Mucosa of descending colon (tissue), 3 donors: ENCODE data around the gene LRRC8D. TPM values are rescaled to one million over a fixed set of nuclear protein-coding genes. Genes with fewer than 3 reads are reported as not detected.
"Not testable (repeated sequence)": the region's sequence is repeated elsewhere in the genome, so short reads cannot be mapped to it uniquely, and the experiment has no call there.

ENCODE experiments used
- ATAC-seq: fragments of 200-7000 bp; cut with Tn5 transposase; one replicate; pipeline ENCODE4 v1.9.1; 2020; ENCODE audit warnings: mild to moderate bottlenecking, moderate library complexity
- DNase-seq, 3 donors: peaks; one replicate each; pipeline ENCODE4 v3.0.0-alpha.2; 2020
- H3K36me3 ChIP-seq: fragments of 200-600 bp; one replicate; pipeline ENCODE4 v1.8.0; 2021; ENCODE audit warnings: low read depth, mild to moderate bottlenecking
- H3K4me1 ChIP-seq: fragments of 200-600 bp; one replicate; pipeline ENCODE4 v1.8.0; 2021; ENCODE audit warnings: low read depth, mild to moderate bottlenecking
- H3K4me3 ChIP-seq: fragments of 200-600 bp; one replicate; pipeline ENCODE4 v1.8.0; 2021; ENCODE audit warnings: mild to moderate bottlenecking
- H3K9me3 ChIP-seq: fragments of 200-600 bp; one replicate; pipeline ENCODE4 v1.8.0; 2021; ENCODE audit warnings: mild to moderate bottlenecking
- intact Hi-C, 2 donors: fragments of 100-400 bp; cut with DNase I in 1 of 2; cut with micrococcal nuclease in 1 of 2; formaldehyde crosslinking; loops; one replicate each; pipeline versions ENCODE4 v1.11.0 to v1.11.1; 2022; cut with DNase I, micrococcal nuclease
- total RNA-seq, 3 donors: library from RNA; stranded (reverse); fragmentation: NEBNext Ultra II Directional in 2 of 3; extraction: Animal tissue kit (Norgen Biotek cat#: 25700) in 2 of 3; gene quantifications; one replicate each; pipeline versions ENCODE4 v1.2.1 to v1.2.4, GENCODE V29; 2021 to 2023
- TF ChIP-seq, protein P1 (sequence below): fragments of 200-600 bp; IDR thresholded peaks from one replicate; pipeline ENCODE4 v1.8.0; 2022; ENCODE audit warnings: antibody characterized with exemption, mild to moderate bottlenecking
- donor health status: DM: no; HTN: no; CAD: no; lungs with moderate emphysema.
- donor health status: DM: no; HTN: no; CAD: no.
- donor health status: DM: no; HTN: yes; CAD: no.

Gene LRRC8D
- total RNA-seq, 3 donors from 2014 or later, result 22.8 to 43.3 (median 39.6) TPM

DNA sequence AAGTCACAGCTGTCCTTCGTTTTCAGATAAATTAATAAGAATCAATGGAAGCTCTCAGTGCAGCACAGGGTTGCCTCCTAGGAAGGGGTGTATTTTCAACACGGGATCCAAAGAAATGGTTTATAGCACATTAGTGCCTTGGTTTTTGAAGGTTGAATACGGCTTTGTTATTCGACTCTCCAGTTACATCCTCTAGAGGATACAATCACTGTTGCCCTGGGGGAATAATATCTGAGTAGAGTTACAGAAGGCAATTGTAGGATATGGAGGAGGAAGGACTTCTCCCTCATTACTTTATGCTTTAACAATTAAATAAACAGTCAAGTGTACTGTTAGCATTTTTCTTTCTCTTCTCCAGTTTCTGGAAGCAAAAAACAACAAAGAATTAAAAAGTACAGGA is 159.8 kb downstream of the LRRC8D start:
- H3K4me3 ChIP-seq, result no peak overlapping the region
- H3K4me1 ChIP-seq, result no peaks in the 10 kb centered on the region
- TF ChIP-seq, protein P1, sequence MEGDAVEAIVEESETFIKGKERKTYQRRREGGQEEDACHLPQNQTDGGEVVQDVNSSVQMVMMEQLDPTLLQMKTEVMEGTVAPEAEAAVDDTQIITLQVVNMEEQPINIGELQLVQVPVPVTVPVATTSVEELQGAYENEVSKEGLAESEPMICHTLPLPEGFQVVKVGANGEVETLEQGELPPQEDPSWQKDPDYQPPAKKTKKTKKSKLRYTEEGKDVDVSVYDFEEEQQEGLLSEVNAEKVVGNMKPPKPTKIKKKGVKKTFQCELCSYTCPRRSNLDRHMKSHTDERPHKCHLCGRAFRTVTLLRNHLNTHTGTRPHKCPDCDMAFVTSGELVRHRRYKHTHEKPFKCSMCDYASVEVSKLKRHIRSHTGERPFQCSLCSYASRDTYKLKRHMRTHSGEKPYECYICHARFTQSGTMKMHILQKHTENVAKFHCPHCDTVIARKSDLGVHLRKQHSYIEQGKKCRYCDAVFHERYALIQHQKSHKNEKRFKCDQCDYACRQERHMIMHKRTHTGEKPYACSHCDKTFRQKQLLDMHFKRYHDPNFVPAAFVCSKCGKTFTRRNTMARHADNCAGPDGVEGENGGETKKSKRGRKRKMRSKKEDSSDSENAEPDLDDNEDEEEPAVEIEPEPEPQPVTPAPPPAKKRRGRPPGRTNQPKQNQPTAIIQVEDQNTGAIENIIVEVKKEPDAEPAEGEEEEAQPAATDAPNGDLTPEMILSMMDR, result no peak
- no peaks in the 10 kb centered on the region for H3K36me3 ChIP-seq
- DNase-seq (no peak), ATAC-seq (no peak)
- no peaks in the 10 kb centered on the region for H3K9me3 ChIP-seq
- intact Hi-C loops, result loop anchor here in 1 of 2 donors (5.0 kb wide), 1 partner anchor 173 kb away; no protein-coding TSS in a partner anchor

DNA sequence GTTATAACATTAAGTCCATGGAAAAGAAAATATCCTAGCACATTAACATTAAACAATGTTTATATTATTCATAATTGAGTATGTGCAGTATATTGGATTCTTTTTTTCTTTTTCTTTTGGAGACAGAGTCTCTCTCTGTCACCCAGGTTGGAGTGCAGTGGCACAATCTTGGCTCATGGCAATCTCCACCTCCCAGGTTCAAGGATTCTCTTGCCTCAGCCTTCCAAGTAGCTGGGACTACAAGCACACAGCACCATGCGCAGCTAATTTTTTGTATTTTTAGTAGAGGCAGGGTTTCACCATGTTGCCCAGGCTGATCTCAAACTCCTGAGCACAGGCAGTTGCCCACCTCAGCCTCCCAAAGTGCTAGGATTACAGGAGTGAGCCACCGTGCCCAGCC is 162.0 kb downstream of the LRRC8D start:
- intact Hi-C loops, result loop anchor here in 1 of 2 donors (5.0 kb wide), 1 partner anchor 176 kb away; no protein-coding TSS in a partner anchor
- not testable (repeated sequence) for H3K36me3 ChIP-seq, H3K4me1 ChIP-seq, ATAC-seq, H3K9me3 ChIP-seq, DNase-seq, H3K4me3 ChIP-seq

DNA sequence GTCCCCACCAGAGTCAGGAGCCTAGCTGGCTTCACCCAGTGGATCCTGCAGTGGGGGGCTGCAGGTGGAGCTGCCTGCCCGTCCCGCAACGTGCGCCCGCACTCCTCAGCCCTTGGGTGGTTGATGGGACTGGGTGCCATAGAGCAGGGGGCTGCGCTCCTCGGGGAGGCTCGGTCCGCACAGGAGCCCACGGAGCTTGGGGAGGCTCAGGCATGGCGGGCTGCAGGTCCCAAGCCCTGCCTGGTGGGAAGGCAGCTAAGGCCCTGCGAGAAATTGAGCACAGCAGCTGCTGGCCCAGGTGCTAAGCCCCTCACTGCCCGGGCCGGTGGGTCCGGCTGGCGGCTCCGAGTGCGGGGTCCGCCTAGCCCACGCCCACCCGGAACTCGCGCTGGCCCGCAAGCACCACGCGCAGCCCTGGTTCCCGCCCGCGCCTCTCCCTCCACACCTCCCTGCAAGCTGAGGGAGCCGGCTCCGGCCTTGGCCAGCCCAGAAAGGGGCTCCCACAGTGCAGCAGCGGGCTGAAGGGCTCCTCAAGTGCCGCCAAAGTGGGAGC is 163.8 kb downstream of the LRRC8D start:
- DNase-seq, H3K36me3 ChIP-seq, H3K9me3 ChIP-seq, ATAC-seq, H3K4me3 ChIP-seq: not testable (repeated sequence)
- intact Hi-C loops, result loop anchor here in 1 of 2 donors (5.0 kb wide), 1 partner anchor 177 kb away; no protein-coding TSS in a partner anchor
- H3K4me1 ChIP-seq, result peaks cover 12% of the 10 kb centered on the region

DNA sequence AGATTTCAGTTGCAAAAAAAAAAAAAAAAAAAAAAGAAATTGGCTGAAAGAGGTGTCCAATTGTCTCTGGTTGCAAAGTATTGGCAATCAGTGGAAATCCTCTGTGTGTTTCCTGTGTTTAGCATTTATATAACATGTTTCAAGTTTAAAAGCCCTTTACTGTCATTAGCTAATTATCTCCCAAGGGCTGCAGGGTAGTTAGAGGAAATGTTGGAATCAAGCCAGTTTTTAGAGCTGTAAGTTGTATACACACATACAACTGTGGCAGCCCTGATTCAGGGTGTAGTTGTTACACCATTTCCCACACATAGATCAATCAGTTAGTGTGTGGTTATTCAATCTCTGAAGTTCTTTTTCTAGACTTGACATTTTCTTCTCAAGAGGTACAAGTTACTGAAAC is 165.2 kb downstream of the LRRC8D start:
- ATAC-seq (no peak), DNase-seq (no peak)
- Histone ChIP-seq H3K4me3 (no peak overlapping the region), H3K36me3 (no peaks in the 10 kb centered on the region), H3K9me3 (no peaks in the 10 kb centered on the region), H3K4me1 (peaks cover 18% of the 10 kb centered on the region)
- TF ChIP-seq, protein P1, result no peak
- intact Hi-C loops, result loop anchor here in 1 of 2 donors (2.0 kb wide), 1 partner anchor 181 kb away; no protein-coding TSS in a partner anchor

Other genes starting within 250 kb of the LRRC8D start
- 1 to 10 TPM; 1.5 to 5.0 (median 3.0) TPM for gene LRRC8C, start 187.9 kb upstream of the LRRC8D start, total RNA-seq
- gene ZNF326, start 174.1 kb downstream of the LRRC8D start, total RNA-seq, result 10 to 100 TPM; 25.8 to 41.5 (median 40.1) TPM